ENCODE results near the gene TRIM44.

Gene TRIM44

GRCh38 chr11:35631891-35632290 is 30.7 kb upstream of the TRIM44 start:
- ChIA-PET CTCF (no interaction called here), POLR2A (ENCODE audit: low non-redundant PET) (no interaction called here)
- H3K27ac ChIP-seq, result no peak overlapping the region

GRCh38 chr11:35632301-35632700 is 30.3 kb upstream of the TRIM44 start:
- DNase-seq (ENCODE audit: low spot score), result no peak
- POLR2A ChIA-PET (ENCODE audit: low non-redundant PET), result no interaction called here
- no peak overlapping the region for H3K27ac ChIP-seq
- CTCF ChIA-PET, result no interaction called here
- TF ChIP-seq CTCF (conservative IDR thresholded peaks at IDR 0.05; ENCODE audit: low read depth), result no peak

More at GRCh38 chr11:35631891-35632290, 30.7 kb upstream of the TRIM44 start:
- no peak for DNase-seq (ENCODE audit: low spot score)
- no peak for TF ChIP-seq CTCF (conservative IDR thresholded peaks at IDR 0.05; ENCODE audit: low read depth)

GRCh38 chr11:35633827-35634423 is 28.6 kb upstream of the TRIM44 start:
- ChIA-PET CTCF (no interaction called here), POLR2A (ENCODE audit: low non-redundant PET) (no interaction called here)
- H3K27ac ChIP-seq, result no peak overlapping the region
- no peak for TF ChIP-seq CTCF (conservative IDR thresholded peaks at IDR 0.05; ENCODE audit: low read depth)
- no peak for DNase-seq (ENCODE audit: low spot score)

GRCh38 chr11:35635933-35636332 is 26.6 kb upstream of the TRIM44 start:
- ChIA-PET CTCF (no interaction called here), POLR2A (ENCODE audit: low non-redundant PET) (no interaction called here)
- DNase-seq (ENCODE audit: low spot score), result no peak
- H3K27ac ChIP-seq, result no peak overlapping the region
- TF ChIP-seq CTCF (conservative IDR thresholded peaks at IDR 0.05; ENCODE audit: low read depth), result no peak

GRCh38 chr11:35639591-35640179 is 22.9 kb upstream of the TRIM44 start:
- ChIA-PET CTCF (no interaction called here), POLR2A (ENCODE audit: low non-redundant PET) (no interaction called here)
- no peak for TF ChIP-seq CTCF (conservative IDR thresholded peaks at IDR 0.05; ENCODE audit: low read depth)
- H3K27ac ChIP-seq, result no peak overlapping the region
- DNase-seq (ENCODE audit: low spot score), result no peak

- ChIA-PET CTCF (interaction anchor here (0.9 kb wide), 1 partner anchor 402 kb away, joined by 3 read pairs; no protein-coding TSS in a partner anchor), POLR2A (ENCODE audit: low non-redundant PET) (no interaction called here)
- no peak for TF ChIP-seq CTCF (conservative IDR thresholded peaks at IDR 0.05; ENCODE audit: low read depth)
- no peak for DNase-seq (ENCODE audit: low spot score)
- no peak overlapping the region for H3K27ac ChIP-seq
Observed at GRCh38 chr11:35641171-35641897, 21.2 kb upstream of the TRIM44 start.

Measured in RWPE1 (cell line).